Liver (tissue), 9 donors: Measurements from ENCODE around the gene S100A11. TPM values are rescaled to one million over a fixed set of nuclear protein-coding genes. Genes with fewer than 3 reads are reported as not detected.

Experiments used
- DNase-seq: peaks from one replicate; pipeline ENCODE4 v3.0.0-alpha.2; 2017; ENCODE audit warnings: low spot score
- H3K27ac ChIP-seq, 2 donors: one replicate each; pipeline ENCODE4 v1.7.0; 2013; ENCODE audit warnings: inconsistent platforms in 2 of 2, low read length in 2 of 2, control low read depth in 1 of 2, low read depth in 1 of 2, mild to moderate bottlenecking in 1 of 2
- H3K27me3 ChIP-seq, 4 donors: one replicate each; pipeline versions ENCODE4 v1.6.1 to v1.7.0; 2013; ENCODE audit warnings: low read length in 3 of 4, inconsistent platforms in 1 of 4, mild to moderate bottlenecking in 1 of 4, moderate library complexity in 1 of 4; ENCODE audit not compliant: control insufficient read depth in 4 of 4, insufficient read depth in 4 of 4
- H3K36me3 ChIP-seq, 4 donors: one replicate each; pipeline versions ENCODE4 v1.6.1 to v1.7.0; 2013; ENCODE audit warnings: low read length in 3 of 4, mild to moderate bottlenecking in 3 of 4, low read depth in 1 of 4, moderate library complexity in 1 of 4; ENCODE audit not compliant: control insufficient read depth in 4 of 4, insufficient read depth in 3 of 4
- H3K4me1 ChIP-seq, 4 donors: one replicate each; pipeline versions ENCODE4 v1.6.1 to v1.7.0; 2013; ENCODE audit warnings: low read length in 3 of 4, mild to moderate bottlenecking in 3 of 4, moderate library complexity in 1 of 4; ENCODE audit not compliant: control insufficient read depth in 4 of 4, insufficient read depth in 4 of 4
- H3K4me3 ChIP-seq, 3 donors: one replicate each; pipeline versions ENCODE4 v1.6.1 to v1.7.0; 2013; ENCODE audit warnings: low read length in 3 of 3, control low read depth in 1 of 3, low read depth in 1 of 3, mild to moderate bottlenecking in 1 of 3
- H3K9ac ChIP-seq, 2 donors: one replicate each; pipeline ENCODE4 v1.7.0; 2013; ENCODE audit warnings: low read length in 2 of 2, mild to moderate bottlenecking in 2 of 2, moderate library complexity in 2 of 2, control low read depth in 1 of 2, low read depth in 1 of 2
- H3K9me3 ChIP-seq, 4 donors: one replicate each; pipeline versions ENCODE4 v1.6.1 to v1.7.0; 2013; ENCODE audit warnings: low read length in 3 of 4; ENCODE audit not compliant: control insufficient read depth in 4 of 4
- EGR1 ChIP-seq, 2 donors: IDR thresholded peaks; 2 replicates each; pipeline ENCODE4 v1.6.1; 2016 to 2018; ENCODE audit warnings: antibody characterized with exemption in 2 of 2, low read depth in 2 of 2
- FOXA1 ChIP-seq: IDR thresholded peaks from 2 replicates; pipeline ENCODE4 v1.6.1; 2016; ENCODE audit warnings: antibody characterized with exemption
- FOXA2 ChIP-seq: IDR thresholded peaks from 2 replicates; pipeline ENCODE4 v1.6.1; 2016; ENCODE audit warnings: antibody characterized with exemption
- GABPA ChIP-seq, 2 donors: IDR thresholded peaks in 1 of 2; conservative IDR thresholded peaks in 1 of 2; 2 replicates each; pipeline ENCODE4 v1.6.1; 2016; ENCODE audit warnings: antibody characterized with exemption in 2 of 2, mild to moderate bottlenecking in 1 of 2, moderate library complexity in 1 of 2
- HNF4A ChIP-seq, 2 donors: conservative IDR thresholded peaks; 2 replicates each; pipeline ENCODE4 v1.6.1; 2016; ENCODE audit warnings: antibody characterized with exemption in 2 of 2, mild to moderate bottlenecking in 2 of 2
- JUND ChIP-seq, 2 donors: IDR thresholded peaks; 2 replicates each; pipeline ENCODE4 v1.6.1; 2016; ENCODE audit warnings: antibody characterized with exemption in 2 of 2
- NR2F2 ChIP-seq: IDR thresholded peaks from 2 replicates; pipeline ENCODE4 v1.6.1; 2016; ENCODE audit warnings: antibody characterized with exemption
- YY1 ChIP-seq: IDR thresholded peaks from 2 replicates; pipeline ENCODE4 v1.6.1; 2016; ENCODE audit warnings: antibody characterized with exemption, mild to moderate bottlenecking
- WGBS: extraction: QIAGEN DNeasy Blood & Tissue Kit; methylation state at CpG from one replicate; pipeline ENCODE4 v1.1.7; 2013; 5-methylcytosine and 5-hydroxymethylcytosine counted together
- polyA plus RNA-seq, 2 donors: library from polyadenylated mRNA; stranded (reverse) in 1 of 2; unstranded in 1 of 2; fragments of 200-250 nt in 1 of 2; fragments of >200 nt in 1 of 2; fragmentation: Nextera tagmentation in 1 of 2; extraction: Ambion mirVana in 1 of 2; gene quantifications; one replicate each; pipeline versions ENCODE4 v1.2.1 to v1.2.3, GENCODE V29; 2013 to 2015
- total RNA-seq, 2 donors: library from RNA; depleted of rRNA; stranded (reverse); fragments of >200 nt; gene quantifications; one replicate each; pipeline ENCODE4 v1.2.3, GENCODE V29; 2014
- TF ChIP-seq, protein P1 (sequence below): IDR thresholded peaks from 2 replicates; pipeline ENCODE4 v1.6.1; 2016; ENCODE audit warnings: antibody characterized with exemption
- TF ChIP-seq, protein P2 (sequence below): IDR thresholded peaks from 2 replicates; pipeline ENCODE4 v1.6.1; 2016; ENCODE audit warnings: antibody characterized with exemption, mild to moderate bottlenecking
- TF ChIP-seq, protein P3 (sequence below): fragments of 150-350 bp; IDR thresholded peaks from 2 replicates; pipeline ENCODE4 v1.5.1; 2017; ENCODE audit warnings: improper control_type of control experiment, low read depth, low read length; ENCODE audit not compliant: missing input control
- TF ChIP-seq, protein P4 (sequence below): IDR thresholded peaks from 2 replicates; pipeline ENCODE4 v1.6.1; 2016; ENCODE audit warnings: antibody characterized with exemption
- donor health status: healthy.
- donor health status: healthy.
- donor health status: healthy.
- donor health status: healthy.
- donor health status: healthy.

S100A11 gene
- total and polyA plus RNA-seq, 4 donors, result 9.9 to 76.1 (median 31.0) TPM

DNA sequence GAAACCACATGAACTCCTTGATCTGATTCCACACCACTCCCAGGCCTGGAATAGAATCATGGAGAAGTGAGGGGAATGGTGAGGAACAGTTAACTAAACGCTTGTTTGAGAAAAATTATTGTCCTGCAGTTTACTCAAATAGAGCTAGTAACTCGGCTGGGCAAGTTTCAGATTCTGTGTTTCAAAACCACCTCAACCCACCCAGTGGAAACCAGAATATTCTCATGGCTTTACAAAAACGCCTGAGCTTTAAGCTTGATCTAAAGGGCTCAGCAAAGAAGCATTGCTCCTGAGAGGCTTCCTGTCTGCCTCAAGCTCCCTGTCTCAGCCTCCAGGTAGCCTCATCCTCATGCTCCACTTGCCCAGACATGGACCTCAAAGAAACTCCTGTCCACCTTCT, 35.5 kb upstream of the S100A11 start:
- 74% methylated on average over 3 of the region's 3 CpGs for WGBS

DNA sequence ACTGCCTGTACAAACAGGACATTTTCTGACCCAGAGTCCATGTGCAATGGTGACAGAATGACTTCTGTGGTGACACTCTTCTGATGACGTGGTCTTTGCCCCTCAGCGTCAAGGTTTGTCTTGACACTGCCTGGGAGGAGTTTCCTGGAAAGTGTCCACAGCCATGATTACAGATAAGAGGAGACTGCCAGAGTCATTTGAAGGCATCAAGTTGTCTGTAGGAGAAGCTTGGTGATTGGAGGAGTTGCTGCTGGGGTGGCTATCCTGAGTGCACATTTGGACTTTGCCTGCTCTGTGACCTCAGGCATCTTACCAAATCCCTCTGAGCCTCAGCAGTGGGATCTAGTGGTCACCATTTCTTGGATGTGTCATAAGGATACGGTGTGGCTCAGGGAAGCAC, 34.3 kb upstream of the S100A11 start:
- TF ChIP-seq HNF4A (conservative IDR thresholded peaks at IDR 0.05), result no peak
- TF ChIP-seq NR2F2, result no peak
- TF ChIP-seq, protein P1, sequence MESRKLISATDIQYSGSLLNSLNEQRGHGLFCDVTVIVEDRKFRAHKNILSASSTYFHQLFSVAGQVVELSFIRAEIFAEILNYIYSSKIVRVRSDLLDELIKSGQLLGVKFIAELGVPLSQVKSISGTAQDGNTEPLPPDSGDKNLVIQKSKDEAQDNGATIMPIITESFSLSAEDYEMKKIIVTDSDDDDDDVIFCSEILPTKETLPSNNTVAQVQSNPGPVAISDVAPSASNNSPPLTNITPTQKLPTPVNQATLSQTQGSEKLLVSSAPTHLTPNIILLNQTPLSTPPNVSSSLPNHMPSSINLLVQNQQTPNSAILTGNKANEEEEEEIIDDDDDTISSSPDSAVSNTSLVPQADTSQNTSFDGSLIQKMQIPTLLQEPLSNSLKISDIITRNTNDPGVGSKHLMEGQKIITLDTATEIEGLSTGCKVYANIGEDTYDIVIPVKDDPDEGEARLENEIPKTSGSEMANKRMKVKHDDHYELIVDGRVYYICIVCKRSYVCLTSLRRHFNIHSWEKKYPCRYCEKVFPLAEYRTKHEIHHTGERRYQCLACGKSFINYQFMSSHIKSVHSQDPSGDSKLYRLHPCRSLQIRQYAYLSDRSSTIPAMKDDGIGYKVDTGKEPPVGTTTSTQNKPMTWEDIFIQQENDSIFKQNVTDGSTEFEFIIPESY, result no peak
- TF ChIP-seq, protein P2, sequence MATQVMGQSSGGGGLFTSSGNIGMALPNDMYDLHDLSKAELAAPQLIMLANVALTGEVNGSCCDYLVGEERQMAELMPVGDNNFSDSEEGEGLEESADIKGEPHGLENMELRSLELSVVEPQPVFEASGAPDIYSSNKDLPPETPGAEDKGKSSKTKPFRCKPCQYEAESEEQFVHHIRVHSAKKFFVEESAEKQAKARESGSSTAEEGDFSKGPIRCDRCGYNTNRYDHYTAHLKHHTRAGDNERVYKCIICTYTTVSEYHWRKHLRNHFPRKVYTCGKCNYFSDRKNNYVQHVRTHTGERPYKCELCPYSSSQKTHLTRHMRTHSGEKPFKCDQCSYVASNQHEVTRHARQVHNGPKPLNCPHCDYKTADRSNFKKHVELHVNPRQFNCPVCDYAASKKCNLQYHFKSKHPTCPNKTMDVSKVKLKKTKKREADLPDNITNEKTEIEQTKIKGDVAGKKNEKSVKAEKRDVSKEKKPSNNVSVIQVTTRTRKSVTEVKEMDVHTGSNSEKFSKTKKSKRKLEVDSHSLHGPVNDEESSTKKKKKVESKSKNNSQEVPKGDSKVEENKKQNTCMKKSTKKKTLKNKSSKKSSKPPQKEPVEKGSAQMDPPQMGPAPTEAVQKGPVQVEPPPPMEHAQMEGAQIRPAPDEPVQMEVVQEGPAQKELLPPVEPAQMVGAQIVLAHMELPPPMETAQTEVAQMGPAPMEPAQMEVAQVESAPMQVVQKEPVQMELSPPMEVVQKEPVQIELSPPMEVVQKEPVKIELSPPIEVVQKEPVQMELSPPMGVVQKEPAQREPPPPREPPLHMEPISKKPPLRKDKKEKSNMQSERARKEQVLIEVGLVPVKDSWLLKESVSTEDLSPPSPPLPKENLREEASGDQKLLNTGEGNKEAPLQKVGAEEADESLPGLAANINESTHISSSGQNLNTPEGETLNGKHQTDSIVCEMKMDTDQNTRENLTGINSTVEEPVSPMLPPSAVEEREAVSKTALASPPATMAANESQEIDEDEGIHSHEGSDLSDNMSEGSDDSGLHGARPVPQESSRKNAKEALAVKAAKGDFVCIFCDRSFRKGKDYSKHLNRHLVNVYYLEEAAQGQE, result no peak
- TF ChIP-seq, protein P3, sequence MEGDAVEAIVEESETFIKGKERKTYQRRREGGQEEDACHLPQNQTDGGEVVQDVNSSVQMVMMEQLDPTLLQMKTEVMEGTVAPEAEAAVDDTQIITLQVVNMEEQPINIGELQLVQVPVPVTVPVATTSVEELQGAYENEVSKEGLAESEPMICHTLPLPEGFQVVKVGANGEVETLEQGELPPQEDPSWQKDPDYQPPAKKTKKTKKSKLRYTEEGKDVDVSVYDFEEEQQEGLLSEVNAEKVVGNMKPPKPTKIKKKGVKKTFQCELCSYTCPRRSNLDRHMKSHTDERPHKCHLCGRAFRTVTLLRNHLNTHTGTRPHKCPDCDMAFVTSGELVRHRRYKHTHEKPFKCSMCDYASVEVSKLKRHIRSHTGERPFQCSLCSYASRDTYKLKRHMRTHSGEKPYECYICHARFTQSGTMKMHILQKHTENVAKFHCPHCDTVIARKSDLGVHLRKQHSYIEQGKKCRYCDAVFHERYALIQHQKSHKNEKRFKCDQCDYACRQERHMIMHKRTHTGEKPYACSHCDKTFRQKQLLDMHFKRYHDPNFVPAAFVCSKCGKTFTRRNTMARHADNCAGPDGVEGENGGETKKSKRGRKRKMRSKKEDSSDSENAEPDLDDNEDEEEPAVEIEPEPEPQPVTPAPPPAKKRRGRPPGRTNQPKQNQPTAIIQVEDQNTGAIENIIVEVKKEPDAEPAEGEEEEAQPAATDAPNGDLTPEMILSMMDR, result no peak
- TF ChIP-seq YY1, result no peak
- TF ChIP-seq FOXA1, result no peak
- no peak for TF ChIP-seq GABPA (IDR thresholded peaks at IDR 0.05 in 1 of 2, conservative IDR thresholded peaks at IDR 0.05 in 1 of 2)
- TF ChIP-seq JUND (IDR thresholded peaks at IDR 0.05), result no peak
- TF ChIP-seq EGR1 (IDR thresholded peaks at IDR 0.05; ENCODE audit: low read depth in 2 of 2), result no peak
- TF ChIP-seq, protein P4, sequence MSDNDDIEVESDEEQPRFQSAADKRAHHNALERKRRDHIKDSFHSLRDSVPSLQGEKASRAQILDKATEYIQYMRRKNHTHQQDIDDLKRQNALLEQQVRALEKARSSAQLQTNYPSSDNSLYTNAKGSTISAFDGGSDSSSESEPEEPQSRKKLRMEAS, result no peak
- no peak for TF ChIP-seq FOXA2
- Histone ChIP-seq H3K27me3 (peaks cover 0 to 3% (median 1%) of the 10 kb centered on the region in 4 donors), H3K9ac (no peak overlapping the region), H3K36me3 (no peaks in the 10 kb centered on the region), H3K4me3 (no peak overlapping the region), H3K27ac (no peak overlapping the region), H3K4me1 (no peaks in the 10 kb centered on the region), H3K9me3 (no peaks in the 10 kb centered on the region)
- DNase-seq, result no peak
- 51% methylated on average over 3 of the region's 3 CpGs for WGBS

More for the DNA sequence above, 35.5 kb upstream of the S100A11 start:
- Histone ChIP-seq H3K9ac (no peak overlapping the region), H3K4me1 (no peaks in the 10 kb centered on the region), H3K27me3 (peaks cover 0 to 3% (median 1%) of the 10 kb centered on the region in 4 donors), H3K9me3 (no peaks in the 10 kb centered on the region), H3K36me3 (no peaks in the 10 kb centered on the region), H3K27ac (no peak overlapping the region), H3K4me3 (no peak overlapping the region)
- TF ChIP-seq JUND (IDR thresholded peaks at IDR 0.05), result no peak
- DNase-seq, result no peak
